Measurements from ENCODE around the gene TPST2.

Gene TPST2

DNA sequence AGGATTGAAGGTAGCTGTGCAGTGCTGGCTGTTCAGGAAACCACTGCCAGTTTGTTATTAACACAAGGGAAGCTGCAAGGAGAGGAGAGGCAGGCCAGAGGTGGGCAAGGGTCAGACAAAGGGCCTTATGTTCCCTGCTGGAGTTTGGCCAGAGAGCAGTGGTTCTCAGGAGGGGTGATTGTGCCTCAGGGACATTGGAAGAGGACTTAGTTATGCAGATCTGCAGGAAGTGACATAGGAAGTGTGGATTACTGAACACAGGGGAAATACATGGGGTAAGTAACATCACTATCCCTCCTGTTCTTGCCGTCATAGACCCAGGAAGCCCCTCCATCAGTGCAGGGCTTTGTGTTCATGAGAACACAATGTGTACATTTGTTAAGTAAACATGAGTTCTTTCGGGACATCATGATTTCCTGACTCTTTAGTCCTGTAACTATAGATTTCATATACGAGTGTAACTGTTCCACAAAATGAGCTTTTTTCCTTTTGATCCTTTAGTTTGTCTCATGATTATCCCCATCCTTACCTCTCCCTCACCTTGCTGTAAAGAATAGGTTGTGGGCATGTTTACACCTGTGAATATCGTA is 100.4 kb downstream of the TPST2 start:
- FAIRE-seq: no peak

DNA sequence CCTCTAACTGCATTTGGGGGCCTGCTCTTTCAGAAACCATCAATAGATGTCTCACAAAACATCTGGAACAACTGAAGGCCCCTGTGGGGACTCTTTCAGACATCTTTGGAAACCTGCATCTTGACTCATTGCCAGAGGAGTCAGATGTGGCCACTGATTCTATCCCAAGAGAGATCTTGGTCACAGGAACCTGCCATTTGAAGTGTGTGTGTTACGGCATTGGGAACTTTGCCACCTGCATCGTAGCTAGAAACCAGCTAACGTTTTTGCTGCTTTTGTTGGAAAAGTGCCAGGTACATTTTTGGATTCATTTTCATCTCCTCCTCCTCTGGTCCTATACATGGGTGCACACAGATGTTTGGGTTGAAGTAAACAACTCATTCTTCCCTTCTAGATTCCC is 101.9 kb downstream of the TPST2 start:
- no peak for FAIRE-seq

DNA sequence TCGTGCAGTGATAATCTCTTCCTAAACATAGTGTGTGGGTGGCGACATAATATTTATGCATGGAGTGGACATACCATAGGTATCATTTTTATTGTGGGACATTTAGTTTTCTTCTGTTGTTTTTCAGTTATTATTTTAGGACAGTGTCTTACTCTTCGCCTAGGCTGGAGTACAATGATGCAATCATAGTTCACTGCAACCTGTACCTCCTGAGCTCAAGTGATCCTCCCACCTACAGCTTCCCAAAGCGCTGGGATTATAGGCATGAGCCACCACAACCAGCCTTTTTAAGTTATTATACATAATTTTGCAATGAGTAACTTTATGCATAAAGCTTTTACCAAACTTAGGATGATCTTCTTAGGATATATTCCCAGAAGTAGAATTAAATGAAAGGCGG is 103.5 kb downstream of the TPST2 start:
- no peak for FAIRE-seq

DNA sequence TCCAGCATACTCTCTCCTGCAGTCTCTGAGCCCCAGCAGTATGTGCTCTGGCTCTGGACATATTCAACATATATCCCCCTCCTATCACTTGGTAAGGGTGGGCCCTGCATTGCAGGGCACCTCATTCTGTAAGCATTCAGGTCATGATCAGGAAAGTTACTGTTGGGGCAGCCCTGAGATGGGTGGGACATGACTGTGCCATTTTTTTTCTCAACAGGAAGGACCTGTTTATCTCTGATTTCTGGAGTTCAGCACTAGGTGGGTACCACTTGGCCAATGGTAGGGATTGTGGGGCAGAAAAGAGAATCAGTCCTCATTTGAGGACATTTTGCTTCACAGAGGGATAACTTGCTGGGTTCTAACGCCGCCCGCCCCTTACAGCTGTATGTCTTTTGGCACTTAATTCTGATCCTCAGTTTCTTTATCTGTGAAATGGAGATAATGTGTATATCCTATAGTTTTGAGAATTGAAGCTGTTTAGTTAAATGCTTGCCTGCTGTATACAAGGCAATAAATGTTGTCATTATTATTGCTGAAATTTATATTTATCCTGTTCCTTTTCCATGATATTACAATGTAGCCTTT is 104.0 kb downstream of the TPST2 start:
- no peak for FAIRE-seq

DNA sequence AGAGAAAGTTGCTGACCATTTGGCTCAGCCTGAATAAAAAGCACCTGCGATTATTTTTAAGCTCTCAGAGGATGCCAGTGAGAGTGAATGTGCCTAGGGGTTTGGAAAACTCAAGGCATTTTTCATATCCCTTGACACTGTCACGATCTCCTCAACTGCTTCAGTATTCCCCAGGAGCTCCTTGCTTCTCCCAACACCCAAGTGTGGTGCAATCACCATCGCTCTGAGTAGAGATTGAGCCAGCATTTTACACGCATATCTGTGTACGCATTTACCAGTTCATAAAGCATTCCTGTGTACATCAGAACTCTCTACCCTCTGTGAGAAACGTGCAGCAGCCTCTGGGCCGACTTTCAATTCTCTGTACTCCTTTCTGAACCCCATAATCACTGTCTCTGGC is 104.9 kb downstream of the TPST2 start:
- no peak for FAIRE-seq

DNA sequence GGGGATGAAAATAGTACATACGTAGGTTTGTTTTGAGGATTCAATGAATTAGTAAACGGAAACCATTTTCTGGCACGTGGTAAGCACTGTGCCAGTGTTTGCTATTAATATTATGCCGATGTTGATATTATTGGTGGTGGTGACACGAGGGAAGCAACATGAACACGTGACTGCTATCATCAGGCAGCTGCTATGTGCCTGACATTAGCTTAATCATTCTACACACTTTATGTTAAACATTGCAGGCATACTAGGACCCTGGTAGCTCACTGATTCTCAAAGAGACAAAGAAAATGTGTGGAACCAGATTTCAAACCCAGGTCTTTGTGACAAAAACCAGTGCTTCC is 105.6 kb downstream of the TPST2 start:
- FAIRE-seq: no peak

DNA sequence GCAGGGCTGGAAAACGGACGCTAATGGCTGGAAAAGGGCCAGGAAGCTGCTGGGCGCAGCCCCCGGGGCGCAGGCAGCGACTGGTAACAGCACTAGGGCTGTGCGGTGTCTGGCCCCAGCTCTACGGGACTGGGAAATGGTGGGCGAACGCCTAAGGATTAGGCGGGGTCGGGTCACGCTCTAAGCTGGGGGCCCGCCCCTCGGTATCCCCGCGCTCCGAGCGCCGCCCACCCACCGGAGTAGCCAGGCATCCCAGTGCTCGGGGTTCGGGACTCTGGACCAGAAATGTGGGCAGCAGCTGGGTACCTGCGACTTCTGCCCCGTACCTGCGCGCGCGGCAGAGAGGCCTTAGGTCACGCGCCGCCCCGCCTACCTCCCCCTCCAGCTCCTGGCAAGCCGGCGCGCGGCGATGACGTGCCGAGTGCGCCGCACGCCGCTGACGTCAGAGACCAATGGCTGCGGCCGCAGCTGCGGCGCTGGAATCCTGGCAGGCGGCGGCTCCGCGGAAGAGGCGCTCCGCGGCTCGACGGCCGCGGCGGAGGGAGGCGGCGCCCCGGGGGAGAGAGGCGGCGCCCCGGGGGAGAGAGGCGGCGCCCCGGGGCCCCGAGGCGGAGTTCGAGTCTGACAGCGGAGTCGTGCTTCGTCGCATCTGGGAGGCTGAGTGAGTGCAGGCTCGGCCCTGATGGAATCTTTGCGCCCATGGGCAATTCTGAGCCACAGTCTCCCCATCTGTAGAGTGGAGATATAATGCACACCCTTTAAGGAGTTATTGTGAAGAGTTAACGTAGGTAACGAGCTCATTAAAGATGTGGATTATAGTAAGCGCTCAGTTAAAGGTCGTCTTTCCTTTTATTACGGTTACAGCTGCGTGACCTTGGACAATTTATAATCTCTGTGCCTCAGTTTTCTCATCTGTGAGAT is 106.2 kb downstream of the TPST2 start, which contains the start of the genes HPS4 and SRRD:
HPS4 (minus strand) TSS at position 345 of the 921 bp plus-strand sequence. CDS start 2,021 bp downstream, outside the sequence.
SRRD (plus strand) TSS at position 439 of the 921 bp plus-strand sequence; CDS start at position 453, 14 bp downstream.
- no peak for FAIRE-seq

DNA sequence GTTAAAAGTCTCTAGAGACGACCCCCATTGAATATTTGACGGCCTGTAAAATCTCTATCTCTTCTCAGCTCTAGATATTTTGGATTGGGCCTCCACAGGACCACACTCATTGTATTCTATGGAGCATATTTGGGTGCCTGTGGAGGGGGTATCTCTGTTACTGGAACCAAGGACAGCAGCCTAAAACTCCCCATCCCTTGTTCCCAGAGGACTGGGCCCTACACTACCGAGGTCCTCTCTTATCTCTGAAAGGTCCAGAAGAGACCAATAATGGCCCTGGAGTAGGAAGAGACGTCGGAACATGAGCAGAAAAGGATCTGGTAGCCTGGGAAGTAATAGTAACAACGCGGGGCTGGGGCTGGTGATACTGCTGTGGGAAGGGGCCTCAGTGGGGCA is 106.9 kb downstream of the TPST2 start:
- no peak for FAIRE-seq

DNA sequence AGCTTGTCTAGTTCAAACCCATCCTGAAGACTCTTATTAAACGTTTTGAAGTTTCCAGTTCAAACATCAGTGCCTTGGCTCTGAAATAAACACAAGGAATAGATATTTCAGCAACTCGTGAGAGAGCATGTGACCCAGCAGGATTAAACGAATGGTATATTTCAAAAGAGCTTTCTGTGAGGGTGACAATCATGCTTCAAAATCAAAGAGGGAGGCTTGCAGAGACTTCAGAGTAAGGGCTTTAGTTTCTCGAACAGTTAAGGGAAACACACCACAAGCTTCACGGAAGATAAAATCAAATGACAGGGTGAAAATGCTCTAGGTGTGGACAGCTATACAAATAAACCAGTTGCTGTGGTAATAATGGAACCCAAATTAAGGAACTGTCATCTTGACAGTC is 107.8 kb downstream of the TPST2 start:
- FAIRE-seq: no peak

DNA sequence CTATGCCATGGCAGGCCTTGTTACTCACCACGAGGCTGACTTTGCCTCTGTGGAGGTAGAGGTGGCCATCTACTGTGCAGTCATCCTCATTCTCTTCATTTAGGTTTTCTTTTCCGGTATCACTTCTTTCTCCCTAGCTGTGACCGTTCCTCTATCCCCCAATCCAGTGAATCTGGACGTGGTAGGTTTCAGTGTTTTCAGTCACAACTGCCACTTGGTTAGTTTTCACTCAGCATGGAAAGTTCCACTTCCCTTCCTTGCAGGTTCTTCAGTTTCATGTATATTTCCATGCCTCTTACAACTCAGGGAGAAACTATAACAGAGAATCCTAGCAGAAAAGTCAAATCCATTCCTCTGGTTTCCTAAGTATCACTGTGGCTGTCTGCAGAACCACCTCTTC is 108.2 kb downstream of the TPST2 start:
- FAIRE-seq: no peak

DNA sequence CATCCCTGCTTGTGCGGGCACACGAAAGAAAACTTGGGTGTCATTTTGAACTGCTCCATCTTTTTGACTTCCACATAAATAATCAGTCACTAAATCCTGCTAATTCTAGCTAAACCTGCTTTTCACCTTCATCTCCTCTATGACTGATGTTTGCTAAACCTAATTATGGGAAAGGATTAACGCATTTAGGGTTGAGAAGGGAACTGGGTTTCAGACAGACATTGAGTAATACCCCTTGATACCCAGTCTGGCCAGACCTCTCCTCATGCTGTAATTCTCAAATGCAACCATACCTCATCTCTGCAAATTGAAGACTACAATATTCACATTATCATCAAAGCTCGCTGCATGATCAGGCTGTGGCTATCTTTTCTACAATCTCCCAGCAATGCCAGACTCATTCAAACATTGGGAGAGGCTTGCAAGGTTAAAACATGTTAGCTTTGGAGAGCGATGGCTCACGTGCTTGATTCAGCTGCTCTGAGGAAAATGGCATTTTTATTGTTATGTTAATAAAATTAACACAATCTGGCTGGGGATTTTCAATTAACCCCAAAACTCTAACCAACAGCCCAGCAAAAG is 108.7 kb downstream of the TPST2 start:
- FAIRE-seq: no peak

DNA sequence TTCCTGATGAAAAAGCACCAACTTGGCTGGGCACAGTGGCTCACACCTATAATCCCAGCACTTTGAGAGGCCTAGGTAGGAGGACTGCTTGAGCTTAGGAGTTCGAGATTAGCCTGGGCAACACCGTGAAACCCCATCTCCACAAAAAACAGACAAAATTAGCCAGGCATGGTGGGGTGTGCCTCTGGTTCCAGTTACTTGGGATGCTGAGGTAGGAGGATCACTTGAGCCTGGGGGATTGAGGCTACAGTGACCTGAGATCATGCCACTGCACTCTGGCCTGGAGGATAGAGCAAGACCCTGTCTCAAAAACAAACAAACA is 109.4 kb downstream of the TPST2 start:
- FAIRE-seq: no peak

DNA sequence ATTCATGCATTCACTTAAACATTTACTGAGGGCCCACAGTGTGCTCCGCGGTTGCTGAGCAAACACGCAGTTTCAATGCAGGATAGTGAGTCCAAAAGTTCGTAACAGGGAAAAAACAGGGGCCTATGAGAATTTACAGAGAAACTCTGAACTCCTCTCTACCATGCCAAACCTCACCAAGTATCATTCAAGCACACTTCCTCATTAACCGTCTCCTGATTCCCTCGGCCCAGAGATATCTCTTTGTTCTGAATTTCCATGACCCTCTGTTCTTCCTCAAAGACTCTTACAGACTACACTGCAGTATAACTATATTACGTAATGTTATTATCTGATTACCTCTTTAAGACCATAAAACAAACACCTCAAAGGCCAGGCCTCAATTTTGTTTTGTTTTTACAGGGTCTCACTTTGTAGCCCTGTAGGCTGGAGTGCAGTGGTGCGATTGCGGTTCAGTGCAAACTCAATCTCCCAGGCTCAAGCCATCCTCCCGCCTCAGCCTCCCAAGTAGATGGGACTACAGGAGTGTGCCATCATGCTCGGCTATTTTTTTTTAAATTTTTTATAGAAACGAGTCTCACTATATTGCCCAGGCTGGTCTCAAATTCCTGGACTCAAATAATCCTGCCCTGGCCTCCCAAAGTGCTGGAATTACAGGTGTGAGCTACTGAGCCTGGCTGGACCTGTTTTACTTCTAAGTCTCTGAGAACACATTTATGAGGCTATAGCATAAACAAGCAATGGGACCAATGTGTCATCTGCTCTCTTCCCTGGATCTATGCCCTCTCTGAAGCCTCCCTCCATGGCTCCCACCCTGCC is 109.9 kb downstream of the TPST2 start:
- FAIRE-seq: no peak

DNA sequence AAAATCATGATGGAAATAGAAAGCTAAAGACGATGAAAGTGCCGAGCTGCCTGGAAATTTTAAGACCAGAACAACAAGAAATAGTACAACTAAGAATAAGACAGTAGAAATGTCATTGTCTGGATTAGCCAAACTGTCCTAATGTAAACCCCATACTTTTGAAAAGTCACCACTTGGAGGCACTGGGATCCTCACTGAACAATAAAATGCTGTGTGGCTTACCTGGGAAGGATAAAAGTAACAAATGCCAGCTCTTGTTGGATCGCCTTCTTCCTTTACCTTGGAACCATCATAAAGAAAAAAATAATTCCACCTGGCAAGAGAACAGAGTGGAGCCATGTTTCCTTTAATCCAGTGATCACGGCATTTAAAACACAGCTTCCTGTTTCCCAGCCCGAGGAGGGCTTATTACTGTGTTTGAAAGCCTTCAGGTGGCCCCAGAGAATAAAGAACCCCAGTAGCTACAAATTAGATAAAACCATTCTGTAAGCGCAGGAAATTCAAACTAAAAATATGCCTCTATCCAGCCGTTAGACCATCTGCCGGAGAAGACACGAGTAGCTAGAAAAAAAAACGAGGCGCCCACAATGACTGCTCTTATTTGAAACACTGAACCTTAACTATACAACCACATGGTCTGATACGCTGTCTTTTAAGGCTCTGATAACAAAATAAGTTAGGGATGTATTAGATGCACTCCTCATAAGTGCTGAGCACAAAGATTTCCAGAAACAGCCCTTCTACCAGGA is 110.7 kb downstream of the TPST2 start:
- FAIRE-seq: no peak

DNA sequence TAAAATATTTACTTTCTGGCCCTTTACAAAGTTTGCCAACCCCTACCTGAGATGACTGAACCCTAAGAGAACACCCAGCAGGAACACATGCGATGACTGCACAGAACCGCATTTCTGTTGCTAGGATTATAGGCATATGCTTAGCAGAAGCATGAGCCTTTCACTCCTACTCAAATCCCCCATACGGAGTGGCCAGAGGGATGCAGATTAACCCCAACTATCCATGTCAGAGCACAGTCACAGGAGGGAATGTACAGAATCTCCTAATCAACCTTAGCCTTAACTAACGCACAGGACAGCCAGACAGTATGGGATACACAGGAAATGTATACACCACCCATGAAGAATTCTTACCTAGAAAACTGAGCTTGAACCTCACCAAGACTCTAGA is 112.6 kb downstream of the TPST2 start:
- FAIRE-seq: no peak

DNA sequence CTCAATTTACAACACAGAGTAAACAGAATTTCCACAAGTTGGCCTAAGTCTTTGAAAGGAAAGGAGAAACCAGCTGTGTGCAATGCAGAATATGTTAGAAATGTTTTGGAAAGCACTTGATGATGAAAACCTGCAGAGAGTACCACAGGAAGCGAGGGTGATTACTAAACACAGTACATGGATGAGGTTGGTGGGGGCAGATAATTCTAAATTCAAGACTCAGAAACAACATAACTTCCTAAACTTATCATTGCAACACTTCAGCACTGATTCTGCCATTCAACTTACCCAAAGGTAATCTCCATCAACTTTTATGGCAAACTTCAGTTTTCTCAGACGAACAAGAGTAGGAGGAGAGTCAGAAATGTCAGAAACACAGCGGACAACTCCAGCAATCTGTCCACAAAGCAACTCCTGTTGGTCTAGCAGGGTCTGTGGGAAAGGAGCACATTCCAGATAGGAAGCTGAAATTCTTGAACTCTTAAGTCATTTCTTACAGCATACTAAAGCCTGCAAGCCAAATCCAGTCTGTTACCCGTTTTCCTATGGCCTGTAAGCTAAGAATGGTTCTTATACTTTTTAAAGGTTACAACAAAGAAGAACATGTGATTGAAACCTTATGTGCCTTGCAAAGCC is 113.1 kb downstream of the TPST2 start:
- FAIRE-seq: no peak

DNA sequence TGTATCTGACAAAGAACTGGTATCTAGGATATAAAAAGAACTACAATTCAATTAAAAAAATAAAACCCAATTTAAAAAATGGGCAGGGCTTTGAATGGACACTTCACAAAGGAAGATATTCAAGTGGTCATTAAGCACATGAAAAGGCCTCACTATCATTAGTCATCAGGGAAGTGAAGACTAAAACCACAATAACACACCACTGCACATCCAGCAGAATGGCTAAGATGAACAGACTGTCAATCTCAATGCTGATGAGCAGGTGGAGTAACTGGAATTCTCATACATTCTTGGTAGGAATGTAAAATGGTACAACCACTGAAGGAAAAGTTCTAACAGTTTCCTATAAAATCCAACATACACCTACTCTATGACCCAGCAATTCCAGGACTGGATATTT is 115.2 kb downstream of the TPST2 start:
- no peak for FAIRE-seq
